ENCODE data around the gene LYSMD2. TPM values are rescaled to one million over a fixed set of nuclear protein-coding genes. Genes with fewer than 3 reads are reported as not detected.

LYSMD2 gene
- total and polyA plus RNA-seq, 2 donors from 2014 or later: 11.7 to 21.5 TPM

DNA sequence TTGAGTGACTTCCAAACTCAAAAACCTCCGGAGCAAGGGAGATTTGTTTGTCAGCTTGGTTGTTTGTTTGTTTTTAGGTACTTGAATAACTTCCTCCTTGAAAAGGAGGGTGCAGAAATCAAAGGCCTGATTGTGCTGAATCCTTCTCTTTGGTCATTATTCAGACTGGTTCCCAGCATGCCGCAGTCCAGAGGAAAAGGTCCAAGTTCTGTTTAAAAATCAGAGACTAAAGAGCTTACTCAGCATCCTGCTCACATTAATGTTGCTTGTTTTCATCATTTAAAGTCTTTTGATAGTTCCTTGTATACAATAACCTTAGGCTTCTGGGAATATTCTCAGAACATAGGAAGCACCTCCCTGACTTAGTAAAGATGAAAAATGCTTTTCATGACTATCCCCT lies 57.1 kb downstream of the LYSMD2 start:
- H3K36me3 ChIP-seq (ENCODE audit: control insufficient read depth in 2 of 3, insufficient read depth in 3 of 3, low read length in 3 of 3): no peaks in the 10 kb centered on the region
- H3K4me1 ChIP-seq (ENCODE audit: control insufficient read depth in 2 of 3, insufficient read depth in 2 of 3, low read depth in 1 of 3, low read length in 3 of 3): peaks cover 0 to 3% (median 0%) of the 10 kb centered on the region in 3 donors
- intact Hi-C loops (cut with DNase I): no loop called here
- FAIRE-seq: no peak
- DNase-seq: no peak
- TF ChIP-seq, protein P1, sequence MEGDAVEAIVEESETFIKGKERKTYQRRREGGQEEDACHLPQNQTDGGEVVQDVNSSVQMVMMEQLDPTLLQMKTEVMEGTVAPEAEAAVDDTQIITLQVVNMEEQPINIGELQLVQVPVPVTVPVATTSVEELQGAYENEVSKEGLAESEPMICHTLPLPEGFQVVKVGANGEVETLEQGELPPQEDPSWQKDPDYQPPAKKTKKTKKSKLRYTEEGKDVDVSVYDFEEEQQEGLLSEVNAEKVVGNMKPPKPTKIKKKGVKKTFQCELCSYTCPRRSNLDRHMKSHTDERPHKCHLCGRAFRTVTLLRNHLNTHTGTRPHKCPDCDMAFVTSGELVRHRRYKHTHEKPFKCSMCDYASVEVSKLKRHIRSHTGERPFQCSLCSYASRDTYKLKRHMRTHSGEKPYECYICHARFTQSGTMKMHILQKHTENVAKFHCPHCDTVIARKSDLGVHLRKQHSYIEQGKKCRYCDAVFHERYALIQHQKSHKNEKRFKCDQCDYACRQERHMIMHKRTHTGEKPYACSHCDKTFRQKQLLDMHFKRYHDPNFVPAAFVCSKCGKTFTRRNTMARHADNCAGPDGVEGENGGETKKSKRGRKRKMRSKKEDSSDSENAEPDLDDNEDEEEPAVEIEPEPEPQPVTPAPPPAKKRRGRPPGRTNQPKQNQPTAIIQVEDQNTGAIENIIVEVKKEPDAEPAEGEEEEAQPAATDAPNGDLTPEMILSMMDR (IDR thresholded peaks at IDR 0.05; ENCODE audit: borderline replicate concordance, extremely low read depth, insufficient read depth): no peak
- no peak overlapping the region for H3K9ac ChIP-seq (ENCODE audit: low read length in 3 of 3)
- H3K27ac ChIP-seq (ENCODE audit: low read depth in 2 of 2, low read length in 2 of 2): no peak overlapping the region
- no peaks in the 10 kb centered on the region for H3K9me3 ChIP-seq (ENCODE audit: control insufficient read depth in 2 of 3, insufficient read depth in 1 of 3, low read length in 3 of 3)
- H3K4me3 ChIP-seq (ENCODE audit: low read length in 3 of 3): no peak overlapping the region
- H3K27me3 ChIP-seq (ENCODE audit: control insufficient read depth, insufficient read depth, low read length): no peaks in the 10 kb centered on the region

DNA sequence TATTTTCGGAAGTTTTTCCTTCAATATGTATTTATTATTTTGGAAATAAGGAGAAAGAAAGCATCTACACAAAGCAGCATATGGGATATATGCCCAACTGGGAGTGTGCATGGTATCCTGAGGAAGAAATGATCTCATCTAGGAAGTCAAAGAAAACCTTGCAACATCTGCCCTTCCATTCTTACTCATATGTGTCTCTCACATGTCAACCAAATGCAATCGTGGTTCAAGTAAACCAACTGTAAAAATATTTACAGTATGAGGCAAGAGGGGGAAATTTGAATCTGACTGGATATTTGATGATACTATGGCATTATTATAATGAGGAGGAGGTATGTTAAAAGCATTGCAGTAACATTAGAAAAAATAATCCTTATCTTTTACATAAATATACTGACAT lies 59.4 kb downstream of the LYSMD2 start:
- FAIRE-seq: no peak

DNA sequence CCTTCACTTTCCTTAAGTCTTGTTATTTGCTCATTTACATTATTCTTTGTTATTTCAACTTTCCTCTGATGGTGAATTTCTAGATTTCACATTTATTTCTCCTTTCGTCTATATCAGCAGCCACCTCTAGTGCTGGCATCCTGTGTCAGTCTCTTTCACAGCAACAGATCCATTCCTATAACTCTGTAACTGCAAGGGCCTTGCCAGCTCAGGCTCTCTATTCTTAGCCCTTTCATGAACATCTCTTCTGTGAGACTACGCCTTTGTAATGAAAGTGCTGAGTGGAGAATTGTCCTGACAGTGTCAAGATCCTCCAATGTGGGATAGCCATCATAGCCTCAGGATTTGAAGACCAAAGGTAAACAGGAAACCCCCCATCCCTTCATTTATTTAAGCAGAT lies 60.0 kb downstream of the LYSMD2 start:
- no peaks in the 10 kb centered on the region for H3K27me3 ChIP-seq (ENCODE audit: control insufficient read depth, insufficient read depth, low read length)
- H3K9ac ChIP-seq (ENCODE audit: low read length in 3 of 3): no peak overlapping the region
- TF ChIP-seq, protein P1 (IDR thresholded peaks at IDR 0.05; ENCODE audit: borderline replicate concordance, extremely low read depth, insufficient read depth): no peak
- FAIRE-seq: no peak
- intact Hi-C loops (cut with DNase I): no loop called here
- no peak overlapping the region for H3K4me3 ChIP-seq (ENCODE audit: low read length in 3 of 3)
- DNase-seq: no peak
- H3K4me1 ChIP-seq (ENCODE audit: control insufficient read depth in 2 of 3, insufficient read depth in 2 of 3, low read depth in 1 of 3, low read length in 3 of 3): peaks cover 0 to 3% (median 0%) of the 10 kb centered on the region in 3 donors
- no peaks in the 10 kb centered on the region for H3K36me3 ChIP-seq (ENCODE audit: control insufficient read depth in 2 of 3, insufficient read depth in 3 of 3, low read length in 3 of 3)
- no peaks in the 10 kb centered on the region for H3K9me3 ChIP-seq (ENCODE audit: control insufficient read depth in 2 of 3, insufficient read depth in 1 of 3, low read length in 3 of 3)
- H3K27ac ChIP-seq (ENCODE audit: low read depth in 2 of 2, low read length in 2 of 2): no peak overlapping the region

More for the DNA sequence above, 59.4 kb downstream of the LYSMD2 start:
- H3K27ac ChIP-seq (ENCODE audit: low read depth in 2 of 2, low read length in 2 of 2): no peak overlapping the region
- no peak overlapping the region for H3K4me3 ChIP-seq (ENCODE audit: low read length in 3 of 3)
- H3K9ac ChIP-seq (ENCODE audit: low read length in 3 of 3): no peak overlapping the region
- H3K4me1 ChIP-seq (ENCODE audit: control insufficient read depth in 2 of 3, insufficient read depth in 2 of 3, low read depth in 1 of 3, low read length in 3 of 3): peaks cover 0 to 3% (median 0%) of the 10 kb centered on the region in 3 donors
- H3K9me3 ChIP-seq (ENCODE audit: control insufficient read depth in 2 of 3, insufficient read depth in 1 of 3, low read length in 3 of 3): no peaks in the 10 kb centered on the region
- H3K36me3 ChIP-seq (ENCODE audit: control insufficient read depth in 2 of 3, insufficient read depth in 3 of 3, low read length in 3 of 3): no peaks in the 10 kb centered on the region
- TF ChIP-seq, protein P1 (IDR thresholded peaks at IDR 0.05; ENCODE audit: borderline replicate concordance, extremely low read depth, insufficient read depth): no peak
- H3K27me3 ChIP-seq (ENCODE audit: control insufficient read depth, insufficient read depth, low read length): no peaks in the 10 kb centered on the region
- DNase-seq: no peak
- intact Hi-C loops (cut with DNase I): no loop called here

DNA sequence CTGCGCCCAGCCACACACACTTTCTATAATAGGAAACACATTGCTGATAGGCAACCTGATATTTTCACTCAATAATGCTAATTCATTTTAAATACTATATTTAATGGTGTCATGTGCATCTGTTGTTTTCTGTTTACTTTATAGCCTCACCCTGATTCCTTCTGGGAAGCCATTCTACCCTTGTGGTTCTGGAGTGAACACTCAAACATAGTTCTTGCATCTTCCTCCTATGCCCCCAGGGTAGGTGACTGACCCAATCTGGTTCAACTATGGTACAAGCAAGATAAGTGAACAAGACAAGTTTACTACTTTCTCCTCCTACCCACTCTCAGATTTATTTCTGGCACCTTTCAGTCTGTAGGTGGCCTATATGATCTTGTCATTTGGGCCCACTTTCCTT lies 60.4 kb downstream of the LYSMD2 start:
- Histone ChIP-seq H3K36me3 (ENCODE audit: control insufficient read depth in 2 of 3, insufficient read depth in 3 of 3, low read length in 3 of 3) (no peaks in the 10 kb centered on the region), H3K4me3 (ENCODE audit: low read length in 3 of 3) (no peak overlapping the region), H3K9ac (ENCODE audit: low read length in 3 of 3) (no peak overlapping the region), H3K9me3 (ENCODE audit: control insufficient read depth in 2 of 3, insufficient read depth in 1 of 3, low read length in 3 of 3) (no peaks in the 10 kb centered on the region), H3K4me1 (ENCODE audit: control insufficient read depth in 2 of 3, insufficient read depth in 2 of 3, low read depth in 1 of 3, low read length in 3 of 3) (peaks cover 0 to 3% (median 0%) of the 10 kb centered on the region in 3 donors), H3K27me3 (ENCODE audit: control insufficient read depth, insufficient read depth, low read length) (no peaks in the 10 kb centered on the region), H3K27ac (ENCODE audit: low read depth in 2 of 2, low read length in 2 of 2) (no peak overlapping the region)
- TF ChIP-seq, protein P1 (IDR thresholded peaks at IDR 0.05; ENCODE audit: borderline replicate concordance, extremely low read depth, insufficient read depth): no peak
- intact Hi-C loops (cut with DNase I): no loop called here
- FAIRE-seq (no peak), DNase-seq (no peak)
